Activated T-helper 17 cell treated with anti-CD3 and anti-CD28 coated beads, Interleukin-2, amount 50 U/mL, for 72 hours (primary cell): ENCODE measurements around the gene MRPL34. TPM values are rescaled to one million over a fixed set of nuclear protein-coding genes. Genes with fewer than 3 reads are reported as not detected.

ENCODE experiments used
- ATAC-seq: fragments of 150-1000 bp; cut with Tn5 transposase; replicated peaks from 2 replicates; pipeline ENCODE4 v1.10.0; 2021; ENCODE audit warnings: mild to moderate bottlenecking, moderate library complexity
- H3K27ac Mint-ChIP-seq: one replicate; pipeline ENCODE4 v1.8.0; 2022; ENCODE audit warnings: mixed read lengths
- H3K27me3 Mint-ChIP-seq: one replicate; pipeline ENCODE4 v1.8.0; 2022; ENCODE audit warnings: mixed read lengths
- H3K36me3 Mint-ChIP-seq: one replicate; pipeline ENCODE4 v1.8.0; 2022; ENCODE audit warnings: low read depth, mild to moderate bottlenecking, mixed read lengths
- H3K4me1 Mint-ChIP-seq: one replicate; pipeline ENCODE4 v1.8.0; 2022; ENCODE audit warnings: mixed read lengths
- H3K4me3 Mint-ChIP-seq: one replicate; pipeline ENCODE4 v1.8.0; 2022; ENCODE audit warnings: mild to moderate bottlenecking, mixed read lengths
- H3K9me3 Mint-ChIP-seq: one replicate; pipeline ENCODE4 v1.8.0; 2022; ENCODE audit warnings: mixed read lengths
- total RNA-seq, 2 donors: library from RNA; stranded (reverse); gene quantifications; one replicate each; pipeline ENCODE4 v1.2.3, GENCODE V29; 2022

Gene MRPL34
- total RNA-seq, 2 donors from 2014 or later = 56.2 to 95.9 TPM

DNA sequence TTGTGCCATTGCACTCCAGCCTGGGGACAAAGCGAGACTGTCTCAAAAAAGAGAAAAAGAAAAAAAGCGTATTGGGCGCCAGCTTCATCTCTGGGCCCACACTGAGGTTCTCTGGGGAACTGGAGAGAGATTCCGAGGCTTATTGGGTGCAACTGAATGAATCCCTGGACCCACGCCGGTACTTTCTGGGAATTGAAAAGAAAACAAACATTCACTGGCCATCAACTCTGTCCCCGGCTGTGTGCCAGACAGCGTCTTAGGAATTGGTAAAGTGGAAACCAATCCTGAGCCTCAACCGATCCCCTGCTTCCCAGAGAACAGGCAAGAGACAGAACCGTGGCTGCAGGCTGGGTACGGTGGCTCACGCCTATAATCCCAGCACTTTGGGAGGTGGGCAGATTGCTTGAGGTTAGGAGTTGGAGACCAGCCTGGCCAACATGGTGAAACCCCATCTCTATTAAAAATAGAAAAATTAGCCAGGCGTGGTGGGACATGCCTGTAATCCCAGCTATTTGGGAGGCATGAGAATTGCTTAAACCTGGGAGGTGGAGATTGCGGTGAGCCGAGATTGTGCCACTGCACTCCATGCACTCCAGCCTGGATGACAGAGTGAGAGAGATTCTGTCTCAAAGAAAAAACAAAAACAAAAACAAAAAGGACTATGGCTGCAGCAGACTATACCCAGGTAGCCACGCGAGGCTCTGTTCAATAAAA lies 20.4 kb downstream of the MRPL34 start:
- Mint-ChIP-seq H3K9me3 (no peaks in the 10 kb centered on the region), H3K27me3 (no peaks in the 10 kb centered on the region), H3K27ac (no peak overlapping the region), H3K4me1 (peaks cover 5% of the 10 kb centered on the region), H3K4me3 (no peak overlapping the region), H3K36me3 (peaks cover 12% of the 10 kb centered on the region)
- no peak for ATAC-seq

DNA sequence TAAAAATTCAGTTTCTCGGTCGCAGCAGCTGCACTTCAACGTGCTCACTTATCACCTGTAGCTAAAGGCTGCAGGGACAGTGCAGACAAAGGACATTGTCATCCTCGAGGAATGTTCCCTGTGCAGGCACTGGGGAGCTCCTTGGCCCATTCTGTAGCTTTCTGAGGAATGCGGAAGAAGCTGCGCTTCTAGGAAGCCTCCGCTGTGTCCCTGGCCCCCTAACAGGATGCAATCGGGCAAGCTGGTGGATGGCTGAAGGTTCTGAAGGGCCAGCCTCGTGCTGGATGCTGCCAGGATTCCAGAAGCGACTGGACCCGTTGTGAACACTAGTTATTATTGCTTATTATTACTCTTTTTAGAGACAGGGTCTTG lies 20.9 kb downstream of the MRPL34 start:
- Mint-ChIP-seq H3K4me1 (peaks cover 5% of the 10 kb centered on the region), H3K27me3 (no peaks in the 10 kb centered on the region), H3K9me3 (no peaks in the 10 kb centered on the region), H3K27ac (no peak overlapping the region), H3K4me3 (no peak overlapping the region), H3K36me3 (peaks cover 10% of the 10 kb centered on the region)
- no peak for ATAC-seq

DNA sequence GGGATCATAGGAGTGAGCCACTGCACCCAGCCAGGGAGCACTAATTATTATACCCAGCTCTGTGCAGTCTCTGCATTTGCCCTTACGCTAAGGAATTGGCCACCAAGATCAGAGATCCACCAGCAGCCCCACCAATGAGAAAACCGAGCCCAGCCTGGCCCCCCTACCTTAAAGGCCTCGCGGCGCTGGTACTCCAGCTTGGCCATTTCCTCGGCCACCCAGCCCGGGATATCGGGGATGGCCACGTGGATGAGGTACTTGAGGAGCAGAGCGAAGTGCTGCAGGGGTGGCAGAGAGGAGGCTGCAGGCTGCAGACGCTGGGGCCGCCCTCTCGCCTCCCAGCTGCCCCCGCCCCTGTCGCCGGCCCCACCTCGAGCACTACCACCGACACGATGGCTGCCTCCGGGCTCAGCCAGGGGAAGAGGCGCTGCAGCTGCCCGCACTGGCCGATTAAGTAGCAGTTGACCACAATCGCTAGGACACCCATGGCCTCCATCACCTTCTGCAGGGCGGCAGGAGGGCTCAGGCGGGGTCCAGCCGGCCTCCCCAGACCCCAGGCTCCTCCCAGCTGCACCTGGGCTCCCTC lies 21.5 kb downstream of the MRPL34 start:
- Mint-ChIP-seq H3K4me1 (peaks cover 5% of the 10 kb centered on the region), H3K4me3 (no peak overlapping the region), H3K27ac (no peak overlapping the region), H3K36me3 (peaks cover 8% of the 10 kb centered on the region), H3K9me3 (no peaks in the 10 kb centered on the region), H3K27me3 (no peaks in the 10 kb centered on the region)
- ATAC-seq = no peak

DNA sequence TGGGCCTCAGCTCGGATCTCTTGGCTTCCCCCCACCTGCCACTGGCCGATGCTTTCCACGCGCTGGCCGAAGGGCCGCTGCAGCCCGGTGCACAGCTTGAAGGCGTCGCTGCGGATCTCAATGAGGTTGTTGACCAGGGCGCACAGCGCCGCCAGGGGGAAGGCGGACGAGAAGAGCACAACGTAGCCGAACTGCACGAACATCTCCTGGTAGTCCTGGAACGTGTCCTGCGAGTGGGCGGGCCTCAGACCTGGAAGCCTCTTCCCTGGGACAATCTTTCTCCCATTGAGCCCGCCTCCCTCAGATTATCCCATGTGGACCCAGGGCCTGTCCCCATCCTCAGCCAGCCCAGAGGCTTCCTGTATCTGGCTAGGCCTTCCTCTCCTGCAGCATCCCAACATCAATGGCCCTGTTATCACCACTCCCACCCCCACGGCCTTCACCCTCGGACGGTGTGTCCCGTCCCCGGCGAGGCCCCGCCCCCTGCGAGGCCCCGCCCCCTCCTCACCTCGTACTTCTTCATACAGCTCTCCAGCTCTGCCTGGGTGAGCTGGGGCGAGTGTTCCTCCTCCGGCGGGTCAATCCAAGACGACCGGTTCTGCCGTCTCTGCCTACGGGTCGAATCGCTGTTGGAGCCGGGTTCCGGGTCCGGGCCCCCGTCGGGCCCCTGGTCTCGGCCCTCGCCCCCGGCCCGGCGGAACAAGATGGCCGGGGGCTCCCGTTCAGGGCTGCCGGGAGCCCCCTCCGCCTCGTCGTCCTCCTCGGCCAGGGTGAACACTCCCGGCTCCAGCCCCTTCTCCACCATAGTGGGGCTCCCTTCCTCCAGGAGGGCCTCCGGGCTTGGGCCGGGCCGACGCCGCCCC lies 22.2 kb downstream of the MRPL34 start:
- H3K4me1 Mint-ChIP-seq = no peaks in the 10 kb centered on the region
- no peaks in the 10 kb centered on the region for H3K9me3 Mint-ChIP-seq
- peak overlapping the region; percentile 61 for H3K4me3 Mint-ChIP-seq
- H3K27me3 Mint-ChIP-seq = no peaks in the 10 kb centered on the region
- H3K36me3 Mint-ChIP-seq = peaks cover under 1% of the 10 kb centered on the region
- H3K27ac Mint-ChIP-seq = peak overlapping the region; percentile 56
- ATAC-seq = peak; percentile 83

DNA sequence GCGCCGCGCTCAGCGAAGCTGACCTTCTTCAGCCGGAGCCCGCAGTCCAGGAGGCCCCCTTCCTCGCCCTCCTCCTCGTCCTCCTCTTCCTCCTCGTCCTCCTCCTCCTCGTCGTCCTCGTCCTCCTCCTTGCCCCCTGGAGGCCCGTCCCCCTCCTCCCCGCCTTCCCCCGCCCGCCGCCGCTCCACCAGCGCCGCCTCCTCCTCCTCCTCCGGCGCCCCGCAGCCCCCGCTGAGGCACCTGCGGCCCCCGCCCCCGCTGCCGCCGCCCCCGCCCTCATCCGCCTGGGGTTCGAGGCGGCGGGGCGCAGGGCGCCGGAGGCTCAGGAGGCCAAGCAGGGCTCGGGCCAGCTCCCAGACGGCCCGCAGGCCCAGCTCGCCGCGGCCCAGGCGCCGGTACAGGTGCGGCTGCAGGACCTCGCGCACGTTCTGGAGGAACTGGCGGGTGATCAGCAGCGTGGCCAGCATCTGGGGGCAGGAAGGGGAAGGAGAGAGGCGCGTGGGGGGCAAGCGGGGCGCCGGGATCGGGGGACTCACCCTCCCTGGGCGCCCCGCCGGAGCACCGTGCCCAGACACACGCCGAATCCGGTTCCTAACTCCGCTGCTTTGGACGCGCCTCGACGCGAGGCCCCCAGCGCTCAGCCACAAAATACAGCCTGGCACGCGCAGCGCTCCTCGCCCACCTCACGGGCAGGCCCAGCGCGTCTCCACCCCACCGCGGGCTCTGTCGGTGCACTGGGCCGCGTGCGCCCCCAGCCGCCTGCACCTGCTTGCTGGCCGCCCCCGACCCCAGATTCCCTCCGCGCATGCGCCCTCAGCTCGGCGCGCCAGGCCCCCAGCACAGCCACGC lies 23.1 kb downstream of the MRPL34 start:
- H3K27ac Mint-ChIP-seq = no peak overlapping the region
- peak; percentile 22 for ATAC-seq
- peak overlapping the region; percentile 61 for H3K4me3 Mint-ChIP-seq
- no peaks in the 10 kb centered on the region for H3K27me3 Mint-ChIP-seq
- H3K36me3 Mint-ChIP-seq = no peaks in the 10 kb centered on the region
- H3K9me3 Mint-ChIP-seq = no peaks in the 10 kb centered on the region
- H3K4me1 Mint-ChIP-seq = peaks cover 2% of the 10 kb centered on the region

DNA sequence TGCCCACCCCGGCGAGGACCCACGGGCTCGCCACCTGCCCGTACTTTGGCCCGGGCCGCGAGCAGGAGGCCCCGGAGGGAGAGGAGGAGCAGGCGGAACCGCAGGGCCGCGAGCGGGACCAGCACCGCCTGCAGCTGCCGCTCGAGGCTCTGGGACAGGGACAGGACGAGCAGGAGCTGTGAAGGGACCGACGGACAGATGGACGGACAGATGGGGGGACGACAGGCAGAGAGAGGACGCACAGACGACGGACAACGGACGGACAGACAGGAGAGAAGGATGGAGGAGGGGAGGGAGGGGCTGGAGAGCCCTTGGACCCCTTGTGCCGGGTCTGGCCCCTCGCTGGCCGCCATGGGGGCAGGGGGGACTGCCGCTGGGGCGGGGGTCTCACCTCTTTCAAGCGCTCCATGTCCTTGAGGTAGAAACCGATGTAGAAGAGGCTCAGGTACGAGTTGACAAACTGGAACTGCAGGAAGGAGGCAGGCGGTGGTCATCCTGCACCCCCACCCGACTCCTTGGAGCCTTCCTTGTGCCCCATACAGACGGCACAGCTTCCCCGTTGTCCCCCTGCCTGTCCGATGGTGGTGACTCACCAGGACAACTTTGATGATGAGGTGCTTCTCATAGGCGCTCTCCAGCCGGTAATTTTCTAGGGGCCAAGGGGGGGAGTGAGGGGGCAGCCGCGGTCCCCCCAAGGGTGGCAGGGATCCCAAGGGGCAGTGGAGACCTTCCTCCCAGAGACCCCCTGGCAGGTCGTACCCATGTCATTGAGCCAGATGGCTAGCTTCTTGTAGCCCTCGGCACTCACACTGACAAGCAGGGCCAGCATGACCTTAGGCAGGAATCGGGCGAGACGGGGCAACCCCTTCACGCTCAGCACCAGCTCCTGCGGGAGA lies 23.9 kb downstream of the MRPL34 start:
- Mint-ChIP-seq H3K9me3 (no peaks in the 10 kb centered on the region), H3K4me1 (peaks cover 6% of the 10 kb centered on the region), H3K36me3 (no peaks in the 10 kb centered on the region), H3K27me3 (no peaks in the 10 kb centered on the region), H3K4me3 (peak overlapping the region; percentile 50), H3K27ac (no peak overlapping the region)
- ATAC-seq = no peak

DNA sequence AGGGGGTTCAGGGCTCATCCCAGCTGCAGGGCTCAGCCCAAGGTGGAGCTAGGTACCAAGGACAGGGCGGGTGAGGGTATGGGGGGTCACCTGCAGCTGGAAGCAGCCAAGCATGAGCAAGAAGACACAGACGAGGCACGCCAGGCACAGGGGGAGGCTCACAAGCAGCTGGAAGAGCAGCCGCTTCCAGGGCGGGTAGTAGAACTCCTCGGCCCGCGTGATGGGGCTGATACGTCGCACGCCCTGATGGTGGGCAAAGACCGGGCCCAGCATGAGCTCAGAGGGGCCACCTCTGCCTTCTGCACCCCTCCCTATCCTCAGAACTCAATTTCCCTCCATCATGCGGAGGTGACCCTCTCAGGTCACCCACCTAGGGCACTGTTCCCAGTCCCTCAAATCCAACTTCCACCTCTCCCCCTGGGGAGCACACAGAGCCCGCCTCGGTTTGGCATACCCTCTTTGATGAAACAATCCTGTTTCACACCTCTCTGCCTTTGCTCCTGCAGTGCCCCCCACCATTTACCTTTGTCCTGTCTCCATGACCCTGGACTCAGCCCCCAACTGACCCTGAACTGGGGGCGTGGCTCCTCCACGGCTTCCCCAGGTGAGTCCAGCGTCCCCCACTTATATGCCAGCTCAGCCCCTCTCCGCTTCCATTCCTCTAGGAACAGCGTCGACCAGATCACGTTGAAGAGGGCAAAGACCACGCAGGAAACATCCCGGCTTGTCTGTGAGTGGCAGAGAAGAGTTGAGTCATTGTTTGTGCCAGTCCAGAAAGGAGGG lies 24.8 kb downstream of the MRPL34 start:
- Mint-ChIP-seq H3K4me3 (peak overlapping the region; percentile 50), H3K36me3 (no peaks in the 10 kb centered on the region), H3K27ac (no peak overlapping the region), H3K27me3 (no peaks in the 10 kb centered on the region), H3K4me1 (peaks cover 12% of the 10 kb centered on the region), H3K9me3 (no peaks in the 10 kb centered on the region)
- ATAC-seq = no peak

DNA sequence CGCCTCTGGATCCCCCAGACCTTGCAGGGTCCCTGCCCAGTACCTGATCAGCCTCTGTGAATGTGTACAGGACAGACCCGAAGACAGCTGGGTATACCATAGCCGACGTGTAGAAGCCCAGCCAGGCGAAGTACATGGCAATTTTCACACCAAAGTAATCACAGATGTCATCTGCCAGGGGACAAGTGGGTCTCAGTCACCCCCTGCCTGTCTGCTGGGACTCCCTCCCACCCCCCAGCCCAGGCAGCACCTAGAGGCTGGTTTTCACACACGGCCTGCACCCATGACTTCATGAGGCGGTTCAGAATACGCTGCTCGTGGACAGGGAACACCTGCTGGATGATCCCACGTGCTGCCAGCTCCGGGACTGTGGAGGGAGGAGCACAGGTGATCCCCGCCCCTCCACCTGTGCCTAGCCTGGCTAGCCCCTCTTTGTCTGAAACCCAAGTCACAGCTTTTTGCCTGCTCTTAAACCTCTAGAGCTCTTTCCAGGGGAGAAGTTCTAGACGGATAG lies 25.4 kb downstream of the MRPL34 start:
- Mint-ChIP-seq H3K36me3 (no peaks in the 10 kb centered on the region), H3K4me3 (peak overlapping the region; percentile 50), H3K27ac (no peak overlapping the region), H3K9me3 (no peaks in the 10 kb centered on the region), H3K4me1 (peaks cover 12% of the 10 kb centered on the region), H3K27me3 (no peaks in the 10 kb centered on the region)
- no peak for ATAC-seq

DNA sequence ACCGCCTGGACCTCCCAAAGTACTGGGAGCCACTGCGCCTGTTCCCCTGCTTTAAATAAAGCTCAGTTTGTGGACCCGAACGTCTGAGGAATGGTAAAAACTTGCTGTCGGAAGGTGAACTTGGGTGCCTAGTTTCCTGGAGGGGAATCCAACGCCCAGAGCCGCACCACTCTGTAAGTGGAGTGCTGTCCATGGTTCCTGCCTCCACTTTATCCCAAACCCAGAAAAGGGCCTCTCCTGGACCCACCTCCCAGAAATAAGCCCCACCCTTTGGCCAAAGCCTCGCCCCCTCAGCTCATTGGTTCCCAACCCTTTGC lies 26.6 kb downstream of the MRPL34 start:
- Mint-ChIP-seq H3K27ac (no peak overlapping the region), H3K9me3 (no peaks in the 10 kb centered on the region), H3K36me3 (no peaks in the 10 kb centered on the region), H3K27me3 (no peaks in the 10 kb centered on the region), H3K4me1 (peaks cover 16% of the 10 kb centered on the region), H3K4me3 (no peak overlapping the region)
- ATAC-seq = no peak

DNA sequence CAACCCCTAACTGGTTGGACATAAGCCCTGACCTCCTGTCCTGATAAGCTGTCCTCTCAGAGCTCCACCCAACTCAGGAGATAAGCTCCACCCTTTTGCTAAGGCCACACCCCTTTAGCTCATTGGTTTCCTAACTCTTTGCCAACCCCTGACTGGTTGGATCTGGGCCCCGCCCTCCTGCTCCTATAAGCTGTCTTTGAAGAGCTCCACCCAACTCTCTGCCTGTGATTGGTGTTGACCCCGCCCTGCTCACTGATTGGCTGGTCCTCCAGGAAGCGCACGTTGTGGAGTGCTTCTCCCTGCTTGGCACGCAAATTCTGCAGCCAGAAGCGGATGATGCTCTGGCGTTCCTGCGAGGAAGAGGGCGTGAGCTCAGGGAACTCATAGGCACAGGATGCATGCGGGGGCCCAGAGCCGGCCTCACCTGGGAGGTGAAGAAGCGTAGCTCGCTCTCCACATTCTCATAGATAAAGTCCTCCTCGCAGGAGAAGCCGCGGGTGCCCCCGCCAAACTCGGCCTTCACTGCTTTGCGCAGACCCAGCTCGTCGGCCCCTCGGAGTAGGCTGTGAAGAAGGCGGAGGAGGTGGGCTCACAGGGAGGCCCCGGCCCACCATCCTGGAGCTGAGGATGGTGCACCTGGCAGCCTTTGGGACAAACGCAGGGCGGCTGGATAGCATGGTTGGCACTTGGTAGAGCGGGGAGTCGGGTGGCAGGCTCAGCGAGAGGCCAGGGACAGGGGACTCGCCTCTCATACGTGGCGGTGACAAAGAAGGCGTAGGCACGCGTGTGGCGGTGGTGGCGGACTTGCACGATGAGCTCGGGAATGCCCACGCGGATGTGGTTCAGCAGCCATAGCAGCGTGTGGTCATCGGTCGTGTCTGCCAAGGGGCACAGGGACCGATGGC lies 27.3 kb downstream of the MRPL34 start:
- H3K36me3 Mint-ChIP-seq = no peaks in the 10 kb centered on the region
- peak overlapping the region; percentile 15 for H3K4me3 Mint-ChIP-seq
- H3K27ac Mint-ChIP-seq = no peak overlapping the region
- peak; percentile 5 for ATAC-seq
- H3K4me1 Mint-ChIP-seq = peaks cover 17% of the 10 kb centered on the region
- H3K9me3 Mint-ChIP-seq = no peaks in the 10 kb centered on the region
- H3K27me3 Mint-ChIP-seq = no peaks in the 10 kb centered on the region

DNA sequence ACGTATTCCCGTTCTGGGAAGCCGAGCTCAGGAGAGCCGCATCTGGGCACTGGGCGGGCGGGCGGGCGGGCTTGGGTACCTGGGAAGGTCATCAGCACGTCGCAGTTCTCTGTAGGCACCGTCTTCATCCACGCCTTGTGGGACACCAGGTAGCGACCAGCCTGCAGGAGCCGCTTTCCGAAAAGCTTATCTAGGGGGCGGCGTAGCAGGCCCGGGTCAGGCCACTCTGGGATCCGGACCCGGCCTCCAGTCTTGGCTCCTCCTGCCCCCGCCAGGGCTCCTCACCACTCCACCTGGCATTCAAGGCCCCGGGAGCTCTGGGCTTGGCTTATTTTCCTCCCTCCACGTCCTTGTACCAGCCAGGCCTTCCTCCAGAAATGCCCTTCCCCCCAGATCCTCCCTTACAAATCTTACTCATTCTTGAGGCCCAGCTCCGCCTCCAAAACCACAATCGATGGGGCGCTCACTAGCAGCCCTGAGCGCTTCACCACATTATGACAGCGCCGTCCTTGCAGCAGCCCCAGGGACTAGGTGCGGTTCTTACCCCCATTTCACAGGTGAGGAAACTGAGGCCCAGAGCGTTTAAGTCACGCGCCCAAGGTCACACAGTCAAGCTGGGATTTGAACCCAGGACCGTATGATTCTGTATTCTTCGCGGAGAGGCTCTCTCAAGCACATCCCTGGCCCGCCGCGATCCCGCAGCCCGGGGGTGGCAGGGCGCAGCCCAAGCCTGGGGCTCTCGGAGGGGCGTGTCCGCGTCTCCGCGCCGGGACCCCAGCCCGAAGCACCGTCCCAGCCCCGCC lies 28.1 kb downstream of the MRPL34 start:
- ATAC-seq = peak; percentile 61
- peak overlapping the region; percentile 86 for H3K4me3 Mint-ChIP-seq
- H3K27ac Mint-ChIP-seq = peak overlapping the region; percentile 80
- H3K9me3 Mint-ChIP-seq = no peaks in the 10 kb centered on the region
- H3K4me1 Mint-ChIP-seq = peaks cover 17% of the 10 kb centered on the region
- no peaks in the 10 kb centered on the region for H3K36me3 Mint-ChIP-seq
- H3K27me3 Mint-ChIP-seq = no peaks in the 10 kb centered on the region
